SU-DHL-6 (cell line): Measurements from ENCODE around the gene TLL2.

Source experiments
- H2AFZ ChIP-seq: fragments of 200-600 bp; sonication (generic); 2 replicates; pipeline ENCODE4 v1.6.1; 2014; ENCODE audit warnings: low read depth, mild to moderate bottlenecking, moderate library complexity, mixed read lengths, antibody characterized with exemption, low read length; ENCODE audit not compliant: severe bottlenecking
- H3F3A ChIP-seq: fragments of 200-600 bp; shearing (Covaris generic); 2 replicates; pipeline ENCODE4 v1.6.0; 2016; ENCODE audit warnings: antibody characterized with exemption, mild to moderate bottlenecking; ENCODE audit not compliant: insufficient read depth
- H3K27ac ChIP-seq: fragments of 200-600 bp; sonication (generic); 2 replicates; pipeline ENCODE4 v1.5.1; 2016; ENCODE audit warnings: low read depth, mild to moderate bottlenecking, low read length, moderate library complexity, mixed read lengths
- H3K27me3 ChIP-seq: fragments of 200-600 bp; sonication (generic), shearing (Covaris generic); 2 replicates; pipeline ENCODE4 v1.6.0; 2014; ENCODE audit warnings: mild to moderate bottlenecking, low read length
- H3K36me3 ChIP-seq: fragments of 200-600 bp; sonication (generic); 2 replicates; pipeline ENCODE4 v1.6.1; 2014; ENCODE audit warnings: mild to moderate bottlenecking, low read length, mixed read lengths
- H3K4me2 ChIP-seq: fragments of 300-600, 200-600 bp; shearing (Covaris generic), sonication (generic); 2 replicates; pipeline ENCODE4 v1.6.0; 2014; ENCODE audit warnings: low read length, low read depth, mild to moderate bottlenecking; ENCODE audit not compliant: poor library complexity, severe bottlenecking
- H3K4me3 ChIP-seq: fragments of 200-600 bp; sonication (generic); 2 replicates; pipeline ENCODE4 v1.5.1; 2014; ENCODE audit warnings: antibody characterized with exemption, low read length, mild to moderate bottlenecking, mixed read lengths; ENCODE audit not compliant: insufficient read depth, poor library complexity, severe bottlenecking
- H3K79me2 ChIP-seq: fragments of 200-600 bp; sonication (generic); 2 replicates; pipeline ENCODE4 v1.6.1; 2014; ENCODE audit warnings: mild to moderate bottlenecking, low read length, moderate library complexity; ENCODE audit not compliant: insufficient read depth
- H3K9ac ChIP-seq: fragments of 200-600 bp; sonication (generic); 2 replicates; pipeline ENCODE4 v1.7.0; 2014; ENCODE audit warnings: mild to moderate bottlenecking, low read length
- H3K9me2 ChIP-seq: fragments of 200-600 bp; sonication (generic); replicated peaks from 2 replicates; pipeline ENCODE4 v1.6.1; 2014; ENCODE audit warnings: low read length; ENCODE audit not compliant: insufficient read depth
- H3K9me3 ChIP-seq: fragments of 200-600 bp; sonication (generic); 2 replicates; pipeline ENCODE4 v1.6.1; 2014; ENCODE audit warnings: low read length, mixed read lengths; ENCODE audit not compliant: insufficient read depth
- H4K20me1 ChIP-seq: fragments of 200-600 bp; sonication (generic); 2 replicates; pipeline ENCODE4 v1.6.1; 2014; ENCODE audit warnings: low read depth, mild to moderate bottlenecking, antibody characterized with exemption, low read length, moderate library complexity, mixed read lengths
- CTCF ChIP-seq: fragments of 200-600 bp; sonication (generic); IDR thresholded peaks from one replicate; pipeline ENCODE4 v1.5.1; 2017; ENCODE audit warnings: antibody characterized with exemption, mild to moderate bottlenecking, low read length, moderate library complexity; ENCODE audit not compliant: insufficient read depth, poor library complexity, severe bottlenecking
- EZH2phosphoT487 ChIP-seq: fragments of 200-600 bp; sonication (generic), shearing (Covaris generic); conservative IDR thresholded peaks from 2 replicates; pipeline ENCODE4 v1.6.1; 2018; ENCODE audit warnings: mild to moderate bottlenecking, antibody characterized with exemption, low read length, moderate library complexity, mixed read lengths

TLL2 gene

DNA sequence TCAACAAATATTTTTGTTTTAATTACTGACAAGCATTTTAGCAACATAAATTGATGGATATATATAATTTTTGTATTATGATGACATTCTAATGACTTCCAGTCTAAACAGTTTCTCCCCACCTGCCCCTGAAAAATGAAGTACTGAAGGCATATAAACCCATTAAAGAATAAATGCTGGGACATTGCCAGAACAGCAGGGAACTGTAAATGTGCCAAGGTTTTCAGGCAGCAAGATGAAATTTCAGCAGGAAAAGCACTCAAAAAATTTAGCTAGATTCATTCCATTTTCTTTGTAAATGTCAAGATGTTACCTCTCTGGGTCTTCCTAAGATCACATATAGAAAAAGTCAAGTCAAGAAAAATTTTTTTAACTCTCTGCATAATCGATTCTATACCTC lies 11.0 kb upstream of the TLL2 start:
- no peak overlapping the region for H3K9ac ChIP-seq
- peaks cover 4% of the 10 kb centered on the region; the same call in 1 of the 2 replicates for H4K20me1 ChIP-seq
- H3K4me3 ChIP-seq, result no peak overlapping the region
- no peak overlapping the region for H2AFZ ChIP-seq
- TF ChIP-seq CTCF, result no peak
- TF ChIP-seq EZH2phosphoT487, result no peak
- H3K27ac ChIP-seq, result no peak overlapping the region
- H3K9me2 ChIP-seq, result no peaks in the 10 kb centered on the region
- H3K36me3 ChIP-seq, result peaks cover 60% of the 10 kb centered on the region
- no peaks in the 10 kb centered on the region for H3K79me2 ChIP-seq
- no peaks in the 10 kb centered on the region for H3K27me3 ChIP-seq
- H3K4me2 ChIP-seq, result no peak overlapping the region
- peaks cover 10% of the 10 kb centered on the region; the same call in 1 of the 2 replicates for H3F3A ChIP-seq
- no peaks in the 10 kb centered on the region for H3K9me3 ChIP-seq

DNA sequence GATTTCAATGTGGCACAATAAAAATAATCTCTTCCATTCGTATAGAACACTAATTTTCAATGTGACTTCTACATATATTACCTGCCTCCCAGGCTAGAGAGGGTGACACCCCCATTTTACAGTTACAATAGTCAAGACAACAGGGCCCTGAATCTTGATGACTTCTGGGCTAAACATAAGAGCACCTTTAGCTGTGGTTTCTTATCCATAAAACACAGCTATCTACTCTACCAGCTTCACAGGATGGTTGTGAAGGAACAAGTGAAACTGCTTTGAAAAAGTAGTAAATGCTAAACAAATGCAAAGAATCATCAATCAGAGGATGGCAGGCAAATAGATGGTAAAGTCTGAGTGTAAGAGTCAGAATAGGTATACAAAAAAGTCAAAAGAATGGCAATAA lies 3.6 kb upstream of the TLL2 start:
- H3K27me3 ChIP-seq, result 0 out of 2 replicates have a peak, but pooled peaks cover 2% of the 10 kb centered on the region
- no peaks in the 10 kb centered on the region for H3K79me2 ChIP-seq
- H3K9me2 ChIP-seq, result no peaks in the 10 kb centered on the region

GRCh38 chr10:96516337-96516736 lies 2.6 kb upstream of the TLL2 start:
- no peak for TF ChIP-seq CTCF
- TF ChIP-seq EZH2phosphoT487, result no peak
- Histone ChIP-seq H2AFZ (no peak overlapping the region), H3K27ac (no peak overlapping the region), H3K36me3 (peaks cover 18% of the 10 kb centered on the region), H3K27me3 (0 out of 2 replicates have a peak, but pooled peaks cover 2% of the 10 kb centered on the region), H3K9me3 (no peaks in the 10 kb centered on the region), H3F3A (peaks cover 12% of the 10 kb centered on the region), H3K9me2 (no peaks in the 10 kb centered on the region), H4K20me1 (no peaks in the 10 kb centered on the region), H3K79me2 (no peaks in the 10 kb centered on the region), H3K4me3 (no peak overlapping the region), H3K9ac (no peak overlapping the region), H3K4me2 (no peak overlapping the region)

More for the DNA sequence above, 3.6 kb upstream of the TLL2 start:
- no peak overlapping the region for H3K9ac ChIP-seq
- H3K4me3 ChIP-seq, result no peak overlapping the region
- peaks cover 12% of the 10 kb centered on the region for H3F3A ChIP-seq
- H3K27ac ChIP-seq, result no peak overlapping the region
- TF ChIP-seq EZH2phosphoT487 (no peak), CTCF (no peak)
- H2AFZ ChIP-seq, result no peak overlapping the region
- no peaks in the 10 kb centered on the region for H3K9me3 ChIP-seq
- H4K20me1 ChIP-seq, result no peaks in the 10 kb centered on the region
- no peak overlapping the region for H3K4me2 ChIP-seq
- peaks cover 27% of the 10 kb centered on the region for H3K36me3 ChIP-seq

- TF ChIP-seq CTCF (no peak), EZH2phosphoT487 (no peak)
- Histone ChIP-seq H3K27ac (peak overlapping the region; percentile 63), H3K4me2 (peak overlapping the region; percentile 94), H3F3A (peaks cover 9% of the 10 kb centered on the region), H4K20me1 (no peaks in the 10 kb centered on the region), H3K4me3 (peak overlapping the region; percentile 66), H3K9me3 (no peaks in the 10 kb centered on the region), H2AFZ (peak overlapping the region; percentile 75), H3K9ac (peak overlapping the region; percentile 54), H3K27me3 (0 out of 2 replicates have a peak, but pooled peaks cover 2% of the 10 kb centered on the region), H3K79me2 (no peaks in the 10 kb centered on the region), H3K9me2 (no peaks in the 10 kb centered on the region), H3K36me3 (no peaks in the 10 kb centered on the region)
These were observed 425 bp downstream of the TLL2 start for GRCh38 chr10:96513305-96513697.
